Measurements from ENCODE around the gene DMBX1.

Gene DMBX1

DNA sequence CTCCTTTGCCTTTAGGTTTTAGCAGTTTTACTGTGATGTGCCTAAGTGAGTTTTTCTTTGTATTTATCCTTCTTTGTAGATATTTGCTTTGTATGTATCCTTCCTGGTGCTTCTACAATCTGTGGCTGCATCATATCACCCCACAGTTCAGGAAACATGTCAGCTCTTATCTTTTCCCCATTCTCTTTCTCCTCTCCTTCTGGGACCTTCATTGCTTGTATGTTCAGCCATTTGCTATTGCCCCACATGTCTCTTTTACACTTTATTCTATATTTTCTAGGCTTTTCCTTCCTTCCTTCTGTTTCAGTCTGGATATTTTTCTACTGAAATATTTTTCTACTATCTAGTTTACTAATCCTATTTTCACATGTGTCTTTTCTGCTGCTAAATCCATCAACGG, 46.9 kb downstream of the DMBX1 start:
- DNase-seq (ENCODE audit: low read depth) = no peak
- TF ChIP-seq, protein P1, sequence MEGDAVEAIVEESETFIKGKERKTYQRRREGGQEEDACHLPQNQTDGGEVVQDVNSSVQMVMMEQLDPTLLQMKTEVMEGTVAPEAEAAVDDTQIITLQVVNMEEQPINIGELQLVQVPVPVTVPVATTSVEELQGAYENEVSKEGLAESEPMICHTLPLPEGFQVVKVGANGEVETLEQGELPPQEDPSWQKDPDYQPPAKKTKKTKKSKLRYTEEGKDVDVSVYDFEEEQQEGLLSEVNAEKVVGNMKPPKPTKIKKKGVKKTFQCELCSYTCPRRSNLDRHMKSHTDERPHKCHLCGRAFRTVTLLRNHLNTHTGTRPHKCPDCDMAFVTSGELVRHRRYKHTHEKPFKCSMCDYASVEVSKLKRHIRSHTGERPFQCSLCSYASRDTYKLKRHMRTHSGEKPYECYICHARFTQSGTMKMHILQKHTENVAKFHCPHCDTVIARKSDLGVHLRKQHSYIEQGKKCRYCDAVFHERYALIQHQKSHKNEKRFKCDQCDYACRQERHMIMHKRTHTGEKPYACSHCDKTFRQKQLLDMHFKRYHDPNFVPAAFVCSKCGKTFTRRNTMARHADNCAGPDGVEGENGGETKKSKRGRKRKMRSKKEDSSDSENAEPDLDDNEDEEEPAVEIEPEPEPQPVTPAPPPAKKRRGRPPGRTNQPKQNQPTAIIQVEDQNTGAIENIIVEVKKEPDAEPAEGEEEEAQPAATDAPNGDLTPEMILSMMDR (IDR thresholded peaks at IDR 0.05; ENCODE audit: control insufficient read depth, extremely low read depth, insufficient read depth) = no peak
- no peak overlapping the region for H3K4me3 ChIP-seq (ENCODE audit: low read depth, low read length)

DNA sequence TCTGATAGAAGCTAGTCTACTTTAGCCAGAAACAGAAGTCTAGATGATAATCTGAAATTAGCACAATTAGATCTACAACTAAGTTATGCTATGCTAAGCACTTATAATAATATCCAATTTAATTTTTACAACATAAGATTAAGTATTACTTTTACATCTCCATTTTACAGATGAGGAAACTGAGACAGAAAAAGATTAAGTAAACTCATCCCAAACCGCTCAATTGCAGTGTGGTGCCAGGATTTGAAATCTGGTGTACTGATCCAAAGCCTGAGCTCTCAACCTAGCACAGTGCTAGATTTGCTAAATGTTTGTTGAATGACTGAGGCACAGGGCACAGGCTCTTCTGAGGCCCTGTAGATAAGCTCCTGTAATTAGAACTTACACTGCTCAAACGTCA, 48.0 kb downstream of the DMBX1 start:
- DNase-seq (ENCODE audit: low read depth) = no peak
- TF ChIP-seq, protein P1 (IDR thresholded peaks at IDR 0.05; ENCODE audit: control insufficient read depth, extremely low read depth, insufficient read depth) = no peak
- H3K4me3 ChIP-seq (ENCODE audit: low read depth, low read length) = no peak overlapping the region

DNA sequence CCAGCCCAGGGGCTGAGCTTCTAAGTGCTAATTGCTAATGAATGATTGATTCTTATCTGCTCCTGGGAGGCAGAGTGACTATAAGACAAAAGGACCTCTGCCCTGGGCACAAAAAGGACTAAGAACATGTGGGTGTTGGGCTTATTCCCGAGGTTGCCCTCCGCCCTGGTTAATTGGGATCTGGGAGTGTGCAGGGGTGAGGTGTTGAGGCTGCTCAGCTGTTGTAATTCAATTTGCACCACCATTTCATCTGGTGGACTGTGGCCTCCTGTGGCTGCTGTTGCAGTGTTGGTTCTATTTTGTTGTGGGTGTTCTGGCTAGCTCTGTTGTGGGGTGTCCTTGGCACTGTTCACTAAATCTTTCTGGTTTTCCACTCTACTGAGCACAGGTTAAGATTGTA, 48.5 kb downstream of the DMBX1 start:
- no peak for DNase-seq (ENCODE audit: low read depth)
- no peak overlapping the region for H3K4me3 ChIP-seq (ENCODE audit: low read depth, low read length)
- TF ChIP-seq, protein P1 (IDR thresholded peaks at IDR 0.05; ENCODE audit: control insufficient read depth, extremely low read depth, insufficient read depth) = no peak

Data from LNCaP clone FGC (cell line).